Caco-2 (cell line): ENCODE data around the gene SLC16A2. TPM values are rescaled to one million over a fixed set of nuclear protein-coding genes. Genes with fewer than 3 reads are reported as not detected.

Experiments used
- BruUV-seq: library from RNA; stranded (reverse); fragments of 400-500 nt; replicated peaks from 2 replicates; lab custom pipeline; 2021; lab: Mats Ljungman, UMichigan
- CTCF ChIA-PET: fragments of 300-600 bp; sonication (Branson Sonifier 250); formaldehyde crosslinking; loops from one replicate; lab custom pipeline; 2022; ENCODE audit warnings: antibody characterized with exemption; lab: Charles Lee
- POLR2A ChIA-PET: fragments of 300-600 bp; sonication (Branson Sonifier 250); formaldehyde crosslinking; loops from one replicate; lab custom pipeline; 2022; ENCODE audit warnings: antibody characterized with exemption; lab: Charles Lee
- DNase-seq, 2 experiments: peaks; one replicate each; pipeline versions ENCODE4 v3.0.0 to v3.0.0-alpha.2; 2020 to 2022
- H3K27me3 ChIP-seq: replicated peaks from 2 replicates; pipeline ENCODE4 v1.6.0; 2011; ENCODE audit warnings: low read length; ENCODE audit not compliant: control insufficient read depth, insufficient read depth
- H3K36me3 ChIP-seq: 2 replicates; pipeline ENCODE4 v1.5.1; 2011; ENCODE audit warnings: low read length; ENCODE audit not compliant: control insufficient read depth, insufficient read depth
- H3K4me1 ChIP-seq: fragments of 250-450 bp; sonication (Bioruptor Pico); 2 replicates; pipeline ENCODE4 v1.5.1; 2020; ENCODE audit warnings: mild to moderate bottlenecking
- H3K4me3 ChIP-seq: 2 replicates; pipeline ENCODE4 v1.5.1; 2011; ENCODE audit warnings: low read depth, mild to moderate bottlenecking, control low read depth, low read length
- H3K9me3 ChIP-seq: fragments of 250-450 bp; sonication (Bioruptor Pico); 2 replicates; pipeline ENCODE4 v1.5.1; 2020; ENCODE audit warnings: mild to moderate bottlenecking, moderate library complexity
- H3K27ac Mint-ChIP-seq: one replicate; pipeline ENCODE4 v1.8.0; 2022; ENCODE audit warnings: mixed read lengths; ENCODE audit not compliant: unreplicated experiment
- H3K27me3 Mint-ChIP-seq: one replicate; pipeline ENCODE4 v1.8.0; 2022; ENCODE audit warnings: mixed read lengths; ENCODE audit not compliant: insufficient read depth, unreplicated experiment
- H3K36me3 Mint-ChIP-seq: one replicate; pipeline ENCODE4 v1.8.0; 2022; ENCODE audit warnings: mild to moderate bottlenecking, mixed read lengths; ENCODE audit not compliant: insufficient read depth, unreplicated experiment
- H3K4me1 Mint-ChIP-seq: one replicate; pipeline ENCODE4 v1.8.0; 2022; ENCODE audit warnings: low read depth, mixed read lengths; ENCODE audit not compliant: unreplicated experiment
- H3K4me3 Mint-ChIP-seq: one replicate; pipeline ENCODE4 v1.8.0; 2022; ENCODE audit warnings: mild to moderate bottlenecking, moderate library complexity, mixed read lengths; ENCODE audit not compliant: unreplicated experiment
- H3K9me3 Mint-ChIP-seq: one replicate; pipeline ENCODE4 v1.8.0; 2022; ENCODE audit warnings: mixed read lengths; ENCODE audit not compliant: unreplicated experiment
- CTCF ChIP-seq, 2 experiments: fragments of 200-600 bp in 1 of 2; IDR thresholded peaks; 1 replicate in 1 of 2; 2 replicates in 1 of 2; pipeline versions ENCODE4 v1.5.1 to v1.8.0; 2011 to 2022; ENCODE audit warnings: antibody characterized with exemption in 1 of 2, control low read depth in 1 of 2, inconsistent platforms in 1 of 2, low read depth in 1 of 2, low read length in 1 of 2, mild to moderate bottlenecking in 1 of 2, moderate library complexity in 1 of 2; ENCODE audit not compliant: insufficient read depth in 1 of 2, severe bottlenecking in 1 of 2, unreplicated experiment in 1 of 2
- intact Hi-C: fragments of 100-400 bp; cut with micrococcal nuclease; formaldehyde crosslinking; loops from one replicate; pipeline ENCODE4 v1.10.0; 2022; ENCODE audit not compliant: unreplicated experiment
- total RNA-seq: library from RNA; stranded (reverse); gene quantifications from 2 replicates; pipeline ENCODE4 v1.2.3, GENCODE V29; 2022

Gene SLC16A2
- total RNA-seq, 1 experiment from 2014 or later: 0.34 TPM

GRCh38 chrX:74426615-74427014 is 5.3 kb downstream of the SLC16A2 start:
- Mint-ChIP-seq H3K9me3 (no peaks in the 10 kb centered on the region), H3K36me3 (peaks cover 4% of the 10 kb centered on the region), H3K4me3 (no peak overlapping the region), H3K4me1 (no peaks in the 10 kb centered on the region), H3K27me3 (no peaks in the 10 kb centered on the region), H3K27ac (no peak overlapping the region)
- H3K36me3 ChIP-seq: no peaks in the 10 kb centered on the region
- H3K9me3 ChIP-seq: no peaks in the 10 kb centered on the region
- H3K27me3 ChIP-seq: no peaks in the 10 kb centered on the region
- intact Hi-C loops: no loop called here
- no peaks in the 10 kb centered on the region for H3K4me1 ChIP-seq
- no peak overlapping the region for H3K4me3 ChIP-seq
- POLR2A ChIA-PET: no interaction called here
- no peak for DNase-seq
- BruUV-seq: no TSS peak
- TF ChIP-seq CTCF (IDR thresholded peaks at IDR 0.05; ENCODE audit: insufficient read depth in 1 of 2, low read depth in 1 of 2, low read length in 1 of 2, severe bottlenecking in 1 of 2, unreplicated experiment in 1 of 2): no peak
- CTCF ChIA-PET: no interaction called here

- H3K4me1 Mint-ChIP-seq: no peaks in the 10 kb centered on the region
- H3K36me3 ChIP-seq: no peaks in the 10 kb centered on the region
- BruUV-seq: no TSS peak
- H3K27me3 Mint-ChIP-seq: no peaks in the 10 kb centered on the region
- H3K4me3 ChIP-seq: no peak overlapping the region
- intact Hi-C loops: no loop called here
- peaks cover 4% of the 10 kb centered on the region for H3K36me3 Mint-ChIP-seq
- H3K4me1 ChIP-seq: no peaks in the 10 kb centered on the region
- ChIA-PET POLR2A (no interaction called here), CTCF (no interaction called here)
- no peaks in the 10 kb centered on the region for H3K9me3 Mint-ChIP-seq
- H3K4me3 Mint-ChIP-seq: no peak overlapping the region
- H3K27ac Mint-ChIP-seq: no peak overlapping the region
- no peaks in the 10 kb centered on the region for H3K27me3 ChIP-seq
- no peak for TF ChIP-seq CTCF (IDR thresholded peaks at IDR 0.05; ENCODE audit: insufficient read depth in 1 of 2, low read depth in 1 of 2, low read length in 1 of 2, severe bottlenecking in 1 of 2, unreplicated experiment in 1 of 2)
- no peaks in the 10 kb centered on the region for H3K9me3 ChIP-seq
- DNase-seq: no peak
Observed at GRCh38 chrX:74431797-74432196, 10.5 kb downstream of the SLC16A2 start.

- no peaks in the 10 kb centered on the region for H3K9me3 ChIP-seq
- ChIA-PET CTCF (no interaction called here), POLR2A (no interaction called here)
- H3K27me3 ChIP-seq: no peaks in the 10 kb centered on the region
- H3K27me3 Mint-ChIP-seq: no peaks in the 10 kb centered on the region
- no peak for DNase-seq
- no peaks in the 10 kb centered on the region for H3K36me3 ChIP-seq
- no peaks in the 10 kb centered on the region for H3K9me3 Mint-ChIP-seq
- TF ChIP-seq CTCF (IDR thresholded peaks at IDR 0.05; ENCODE audit: insufficient read depth in 1 of 2, low read depth in 1 of 2, low read length in 1 of 2, severe bottlenecking in 1 of 2, unreplicated experiment in 1 of 2): no peak
- H3K4me1 ChIP-seq: no peaks in the 10 kb centered on the region
- H3K4me3 Mint-ChIP-seq: no peak overlapping the region
- intact Hi-C loops: no loop called here
- H3K4me3 ChIP-seq: no peak overlapping the region
- no peaks in the 10 kb centered on the region for H3K36me3 Mint-ChIP-seq
- H3K4me1 Mint-ChIP-seq: no peaks in the 10 kb centered on the region
- H3K27ac Mint-ChIP-seq: no peak overlapping the region
- no TSS peak for BruUV-seq
Observed at GRCh38 chrX:74434336-74434735, 13.0 kb downstream of the SLC16A2 start.
